H1 (cell line): ENCODE data around the gene BBC3. TPM values are rescaled to one million over a fixed set of nuclear protein-coding genes. Genes with fewer than 3 reads are reported as not detected.

Experiments used
- ATF3 ChIP-seq: IDR thresholded peaks from 2 replicates; pipeline ENCODE4 v1.6.1; 2011; ENCODE audit warnings: low read depth, mild to moderate bottlenecking, low read length; ENCODE audit not compliant: insufficient read depth
- BCL11A ChIP-seq, 2 experiments: IDR thresholded peaks; one replicate each; pipeline ENCODE4 v1.6.1; 2011; ENCODE audit warnings: low read depth in 2 of 2, low read length in 2 of 2, mild to moderate bottlenecking in 2 of 2
- CHD1 ChIP-seq: IDR thresholded peaks from 2 replicates; pipeline ENCODE4 v1.6.1; 2012; ENCODE audit warnings: low read depth, low read length, improper control_type of control experiment
- EGR1 ChIP-seq: IDR thresholded peaks from 2 replicates; pipeline ENCODE4 v1.6.1; 2011; ENCODE audit warnings: low read depth, low read length, borderline replicate concordance
- EP300 ChIP-seq, 2 experiments: IDR thresholded peaks; 1 replicate in 1 of 2; 2 replicates in 1 of 2; pipeline ENCODE4 v1.6.1; 2011 to 2012; ENCODE audit warnings: low read depth in 2 of 2, low read length in 2 of 2, mild to moderate bottlenecking in 2 of 2, borderline replicate concordance in 1 of 2, inconsistent platforms in 1 of 2, moderate library complexity in 1 of 2
- EZH2 ChIP-seq: fragments of 200-600 bp; sonication (generic); IDR thresholded peaks from 2 replicates; pipeline ENCODE4 v1.7.1; 2012; ENCODE audit warnings: low read depth, mild to moderate bottlenecking, moderate library complexity, low read length, inconsistent platforms; ENCODE audit not compliant: severe bottlenecking
- GTF2F1 ChIP-seq: IDR thresholded peaks from 2 replicates; pipeline ENCODE4 v1.6.1; 2012; ENCODE audit warnings: low read depth, low read length, improper control_type of control experiment, borderline replicate concordance
- HDAC6 ChIP-seq: IDR thresholded peaks from one replicate; pipeline ENCODE4 v1.7.1; 2012; ENCODE audit warnings: low read depth, mild to moderate bottlenecking, inconsistent platforms, low read length, moderate library complexity
- JUND ChIP-seq: IDR thresholded peaks from 2 replicates; pipeline ENCODE4 v1.6.1; 2011; ENCODE audit warnings: mild to moderate bottlenecking, improper control_type of control experiment, low read length
- KDM5A ChIP-seq: fragments of 200-600 bp; IDR thresholded peaks from 2 replicates; pipeline ENCODE4 v1.7.1; 2012; ENCODE audit warnings: mild to moderate bottlenecking, low read length, inconsistent platforms, mixed read lengths
- NANOG ChIP-seq: IDR thresholded peaks from 2 replicates; pipeline ENCODE4 v1.6.1; 2011; ENCODE audit warnings: low read length, low read depth, mild to moderate bottlenecking, inconsistent platforms; ENCODE audit not compliant: insufficient read depth, poor library complexity, severe bottlenecking
- NRF1 ChIP-seq: IDR thresholded peaks from 2 replicates; pipeline ENCODE4 v1.6.1; 2011; ENCODE audit warnings: mild to moderate bottlenecking, low read depth, low read length, improper control_type of control experiment
- RNF2 ChIP-seq: fragments of 200-900, 300-1000 bp; sonication (generic); IDR thresholded peaks from 2 replicates; pipeline ENCODE4 v1.7.1; 2016; ENCODE audit warnings: borderline replicate concordance, low read depth, mild to moderate bottlenecking, antibody characterized with exemption, low read length; ENCODE audit not compliant: poor library complexity, severe bottlenecking; ENCODE audit errors: missing control alignments
- RXRA ChIP-seq: IDR thresholded peaks from 2 replicates; pipeline ENCODE4 v1.6.1; 2011; ENCODE audit warnings: low read depth, mild to moderate bottlenecking, low read length, moderate library complexity; ENCODE audit not compliant: insufficient read depth
- SIN3A ChIP-seq, 2 experiments: IDR thresholded peaks in 1 of 2; conservative IDR thresholded peaks in 1 of 2; 2 replicates each; pipeline ENCODE4 v1.6.1; 2011 to 2012; ENCODE audit warnings: low read length in 2 of 2, improper control_type of control experiment in 1 of 2, low read depth in 1 of 2, mild to moderate bottlenecking in 1 of 2
- SP4 ChIP-seq: IDR thresholded peaks from 2 replicates; pipeline ENCODE4 v1.6.1; 2012; ENCODE audit warnings: low read length, inconsistent platforms
- SUZ12 ChIP-seq: fragments of 200-600 bp; sonication (generic); IDR thresholded peaks from 2 replicates; pipeline ENCODE4 v1.6.1; 2012; ENCODE audit warnings: mild to moderate bottlenecking, inconsistent platforms, low read length, moderate library complexity, mixed read lengths
- TAF7 ChIP-seq: optimal IDR thresholded peaks from 2 replicates; pipeline ENCODE3; 2011; ENCODE audit warnings: low read depth, mild to moderate bottlenecking, inconsistent platforms, low read length, moderate library complexity, borderline replicate concordance
- TBP ChIP-seq: IDR thresholded peaks from 2 replicates; pipeline ENCODE4 v1.6.1; 2011; ENCODE audit warnings: low read depth, low read length, improper control_type of control experiment
- USF2 ChIP-seq: IDR thresholded peaks from 2 replicates; pipeline ENCODE4 v1.6.1; 2011; ENCODE audit warnings: low read length, improper control_type of control experiment
- polyA plus RNA-seq, 7 experiments: library from polyadenylated mRNA; depleted of rRNA in 3 of 7; stranded (reverse) in 5 of 7; unstranded in 2 of 7; fragments of >200 nt in 5 of 7; fragments of 200-250 nt in 2 of 7; gene quantifications; 1 replicate in 5 of 7; 2 replicates in 1 of 7; 4 replicates in 1 of 7; pipeline versions ENCODE4 v1.2.1 to v1.2.3, GENCODE V29; 2011 to 2013; ENCODE audit warnings: missing spikeins in 2 of 7, mixed read lengths in 2 of 7
- total RNA-seq: library from RNA; stranded (reverse); fragmentation: NEBNext Ultra II Directional; extraction: Animal tissue kit (Norgen Biotek cat#: 25700); gene quantifications from 2 replicates; pipeline ENCODE4 v1.2.1, GENCODE V29; 2021
- TF ChIP-seq, protein P1 (sequence below): IDR thresholded peaks from 2 replicates; pipeline ENCODE4 v1.6.1; 2012; ENCODE audit warnings: inconsistent platforms

The BBC3 gene
- total and polyA plus RNA-seq, 2 of the 8 experiments (the other 6 are each of a cell fraction or from before 2014, with no cell fraction given): 13.2 to 21.6 TPM

- TF ChIP-seq USF2 (no peak), TBP (no peak), GTF2F1 (no peak), JUND (no peak), EP300 (IDR thresholded peaks at IDR 0.05; ENCODE audit: borderline replicate concordance in 1 of 2, low read depth in 2 of 2, low read length in 2 of 2) (no peak), SP4 (no peak), SIN3A (conservative IDR thresholded peaks at IDR 0.05 in 1 of 2, IDR thresholded peaks at IDR 0.05 in 1 of 2; ENCODE audit: low read depth in 1 of 2, low read length in 2 of 2) (no peak), RXRA (no peak), BCL11A (IDR thresholded peaks at IDR 0.05; ENCODE audit: low read depth in 2 of 2, low read length in 2 of 2) (no peak), NANOG (peak; percentile 5), NRF1 (no peak), EGR1 (no peak), RNF2 (no peak), EZH2 (no peak), CHD1 (no peak), KDM5A (no peak), HDAC6 (no peak), SUZ12 (no peak), ATF3 (no peak), TAF7 (no peak)
- TF ChIP-seq, protein P1, sequence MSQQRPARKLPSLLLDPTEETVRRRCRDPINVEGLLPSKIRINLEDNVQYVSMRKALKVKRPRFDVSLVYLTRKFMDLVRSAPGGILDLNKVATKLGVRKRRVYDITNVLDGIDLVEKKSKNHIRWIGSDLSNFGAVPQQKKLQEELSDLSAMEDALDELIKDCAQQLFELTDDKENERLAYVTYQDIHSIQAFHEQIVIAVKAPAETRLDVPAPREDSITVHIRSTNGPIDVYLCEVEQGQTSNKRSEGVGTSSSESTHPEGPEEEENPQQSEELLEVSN: no peak
Measured at GRCh38 chr19:47247308-47247990, 16.4 kb upstream of the BBC3 start (continued).
